Left ventricle myocardium inferior (tissue), 1 donor: ENCODE data around the gene REV3L. TPM values are rescaled to one million over a fixed set of nuclear protein-coding genes. Genes with fewer than 3 reads are reported as not detected.

ENCODE experiments used
- DNase-seq: peaks from one replicate; pipeline ENCODE4 v3.0.0-alpha.2; 2020
- H3K27ac ChIP-seq: fragments of 200-600 bp; replicated peaks from 2 replicates; pipeline ENCODE4 v1.8.0; 2021
- H3K27me3 ChIP-seq: fragments of 200-600 bp; 2 replicates; pipeline ENCODE4 v1.8.0; 2021; ENCODE audit warnings: low read depth
- H3K36me3 ChIP-seq: fragments of 200-600 bp; 2 replicates; pipeline ENCODE4 v1.8.0; 2021
- H3K4me1 ChIP-seq: fragments of 200-600 bp; 2 replicates; pipeline ENCODE4 v1.8.0; 2021
- H3K4me3 ChIP-seq: fragments of 200-600 bp; 2 replicates; pipeline ENCODE4 v1.8.0; 2021; ENCODE audit warnings: mild to moderate bottlenecking, moderate library complexity
- H3K9me3 ChIP-seq: fragments of 200-600 bp; replicated peaks from 2 replicates; pipeline ENCODE4 v1.8.0; 2021
- CTCF ChIP-seq: fragments of 200-600 bp; IDR thresholded peaks from 2 replicates; pipeline ENCODE4 v1.8.0; 2021; ENCODE audit warnings: antibody characterized with exemption, mild to moderate bottlenecking, borderline replicate concordance
- intact Hi-C: fragments of 100-400 bp; cut with micrococcal nuclease; formaldehyde crosslinking; loops from one replicate; pipeline ENCODE4 v1.11.0; 2022
- total RNA-seq: library from RNA; stranded (reverse); fragmentation: NEBNext Ultra II Directional; extraction: Animal tissue kit (Norgen Biotek cat#: 25700); gene quantifications from one replicate; pipeline ENCODE4 v1.2.1, GENCODE V29; 2021
- donor health status: DM: no; HTN: yes; CAD: no; lungs with severe emphysema.

Gene REV3L
- total RNA-seq, 1 donor from 2014 or later = 12.5 TPM

GRCh38 chr6:111381728-111382127 is 101.3 kb downstream of the REV3L start:
- Histone ChIP-seq H3K4me1 (peaks cover 13% of the 10 kb centered on the region), H3K9me3 (no peaks in the 10 kb centered on the region), H3K36me3 (peaks cover 83% of the 10 kb centered on the region), H3K27ac (no peak overlapping the region), H3K27me3 (no peaks in the 10 kb centered on the region), H3K4me3 (no peak overlapping the region)
- intact Hi-C loops = no loop called here
- DNase-seq = no peak
- no peak for TF ChIP-seq CTCF

GRCh38 chr6:111381123-111381522 is 101.9 kb downstream of the REV3L start:
- Histone ChIP-seq H3K27ac (no peak overlapping the region), H3K36me3 (peaks cover 84% of the 10 kb centered on the region), H3K9me3 (no peaks in the 10 kb centered on the region), H3K4me3 (no peak overlapping the region), H3K27me3 (no peaks in the 10 kb centered on the region), H3K4me1 (peaks cover 13% of the 10 kb centered on the region)
- TF ChIP-seq CTCF = no peak
- intact Hi-C loops = no loop called here
- no peak for DNase-seq

- intact Hi-C loops = no loop called here
- Histone ChIP-seq H3K4me3 (no peak overlapping the region), H3K4me1 (peaks cover 13% of the 10 kb centered on the region), H3K27ac (no peak overlapping the region), H3K36me3 (peaks cover 88% of the 10 kb centered on the region), H3K27me3 (no peaks in the 10 kb centered on the region), H3K9me3 (no peaks in the 10 kb centered on the region)
- no peak for TF ChIP-seq CTCF
- no peak for DNase-seq
These were observed 103.2 kb downstream of the REV3L start for GRCh38 chr6:111379831-111380230.

GRCh38 chr6:111379302-111379701 is 103.7 kb downstream of the REV3L start:
- TF ChIP-seq CTCF = no peak
- no peak for DNase-seq
- Histone ChIP-seq H3K27ac (no peak overlapping the region), H3K36me3 (peaks cover 88% of the 10 kb centered on the region), H3K4me3 (no peak overlapping the region), H3K9me3 (no peaks in the 10 kb centered on the region), H3K27me3 (no peaks in the 10 kb centered on the region), H3K4me1 (peaks cover 13% of the 10 kb centered on the region)
- intact Hi-C loops = no loop called here

- Histone ChIP-seq H3K27ac (no peak overlapping the region), H3K4me3 (no peak overlapping the region), H3K27me3 (no peaks in the 10 kb centered on the region), H3K9me3 (no peaks in the 10 kb centered on the region), H3K36me3 (peaks cover 87% of the 10 kb centered on the region), H3K4me1 (peaks cover 9% of the 10 kb centered on the region)
- DNase-seq = no peak
- TF ChIP-seq CTCF = no peak
- intact Hi-C loops = no loop called here
These were observed 105.4 kb downstream of the REV3L start for GRCh38 chr6:111377558-111378120.
